ENCODE results near the gene APBB2.

The APBB2 gene

DNA sequence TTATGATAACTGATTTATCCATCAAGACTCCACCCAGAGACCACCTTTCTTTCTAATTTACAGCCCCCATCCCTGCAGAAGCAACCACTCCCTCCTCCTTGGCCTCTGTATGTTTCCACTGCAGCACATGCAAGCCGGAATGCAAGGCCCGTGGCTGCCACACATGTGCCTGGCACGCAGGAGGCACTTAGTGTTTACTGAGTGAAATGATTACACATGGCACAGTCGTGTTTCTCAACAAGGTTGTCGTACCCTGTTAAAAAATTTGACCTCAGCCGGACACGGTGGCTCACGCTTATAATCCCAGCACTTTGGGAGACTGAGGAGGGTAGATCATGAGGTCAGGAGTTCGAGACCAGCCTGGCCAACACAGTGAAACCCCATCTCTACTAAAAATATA lies 104.3 kb downstream of the APBB2 start:
- no peaks in the 10 kb centered on the region for H3K9me3 ChIP-seq (ENCODE audit: control insufficient read depth, low read length)
- no peaks in the 10 kb centered on the region for H3K36me3 ChIP-seq (ENCODE audit: control insufficient read depth, insufficient read depth, low read length)
- WGBS, 2 experiments = 92 to 93% methylated on average over 9 of the region's 9 CpGs
- no peak overlapping the region for H3K27ac ChIP-seq (ENCODE audit: insufficient read depth, low read depth, low read length, poor library complexity, severe bottlenecking)
- H3K27me3 ChIP-seq (ENCODE audit: control insufficient read depth, insufficient read depth, low read length, poor library complexity, severe bottlenecking) = no peaks in the 10 kb centered on the region
- H3K4me3 ChIP-seq (ENCODE audit: insufficient read depth, low read depth, low read length) = no peak overlapping the region
- H3K4me1 ChIP-seq (ENCODE audit: control insufficient read depth, insufficient read depth, low read length) = no peaks in the 10 kb centered on the region

DNA sequence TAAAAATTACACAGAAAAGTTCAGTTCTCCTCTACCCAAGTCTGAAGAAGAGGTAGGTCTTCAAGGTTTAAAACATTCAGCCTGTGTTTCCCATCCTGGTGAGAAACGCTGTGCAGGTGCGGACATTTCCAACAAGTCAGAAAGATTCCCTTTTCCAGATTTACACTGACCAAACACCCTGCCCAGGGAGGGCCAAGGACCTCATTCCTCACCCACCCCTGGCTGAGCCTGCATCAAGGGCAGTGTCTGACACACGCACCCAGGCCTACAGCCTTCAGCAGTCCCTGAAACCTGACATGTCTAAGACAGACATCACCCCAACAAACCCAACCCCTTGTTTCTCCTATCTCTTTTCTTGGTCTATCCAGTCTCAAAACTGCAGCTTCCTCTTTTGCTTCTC lies 105.9 kb downstream of the APBB2 start:
- no peaks in the 10 kb centered on the region for H3K9me3 ChIP-seq (ENCODE audit: control insufficient read depth, low read length)
- no peaks in the 10 kb centered on the region for H3K36me3 ChIP-seq (ENCODE audit: control insufficient read depth, insufficient read depth, low read length)
- no peak overlapping the region for H3K4me3 ChIP-seq (ENCODE audit: insufficient read depth, low read depth, low read length)
- no peak overlapping the region for H3K27ac ChIP-seq (ENCODE audit: insufficient read depth, low read depth, low read length, poor library complexity, severe bottlenecking)
- no peaks in the 10 kb centered on the region for H3K27me3 ChIP-seq (ENCODE audit: control insufficient read depth, insufficient read depth, low read length, poor library complexity, severe bottlenecking)
- 90 to 92% methylated on average over 3 of the region's 3 CpGs for whole genome bisulfite sequencing, 2 experiments
- no peaks in the 10 kb centered on the region for H3K4me1 ChIP-seq (ENCODE audit: control insufficient read depth, insufficient read depth, low read length)

DNA sequence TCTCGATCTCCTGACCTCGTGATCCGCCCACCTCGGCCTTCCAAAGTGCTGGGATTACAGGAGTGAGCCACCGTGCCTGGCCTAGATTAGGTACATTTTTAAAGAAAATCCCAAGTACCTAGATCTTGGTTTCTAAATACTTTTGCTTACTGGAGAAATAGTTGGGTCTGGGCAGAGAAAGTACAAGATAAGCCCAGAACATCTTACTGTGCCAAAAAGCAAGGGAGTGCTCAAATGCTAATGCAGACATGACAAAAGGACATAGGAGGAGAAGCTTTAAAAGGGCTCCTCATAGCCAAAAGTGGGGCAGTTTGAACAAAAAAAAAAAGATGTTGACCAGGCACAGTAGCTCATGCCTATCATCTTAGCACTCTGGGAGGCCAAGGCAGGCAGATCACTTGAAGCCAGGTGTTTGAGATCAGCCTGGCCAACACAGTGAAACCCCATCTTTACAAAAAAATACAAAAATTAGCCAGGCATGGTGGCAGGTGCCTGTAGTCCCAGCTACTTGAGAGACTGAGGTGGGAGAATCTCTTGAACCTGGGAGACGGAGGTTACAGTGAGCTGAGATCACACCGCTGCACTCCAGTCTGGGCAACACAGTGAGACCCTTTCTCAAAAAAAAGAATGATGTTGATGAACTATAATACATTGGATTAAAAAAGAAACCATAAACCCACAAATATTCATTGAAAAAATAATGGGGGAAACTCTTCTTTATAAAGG lies 107.5 kb downstream of the APBB2 start:
- Histone ChIP-seq H3K4me3 (ENCODE audit: insufficient read depth, low read depth, low read length) (no peak overlapping the region), H3K9me3 (ENCODE audit: control insufficient read depth, low read length) (no peaks in the 10 kb centered on the region), H3K27me3 (ENCODE audit: control insufficient read depth, insufficient read depth, low read length, poor library complexity, severe bottlenecking) (no peaks in the 10 kb centered on the region), H3K27ac (ENCODE audit: insufficient read depth, low read depth, low read length, poor library complexity, severe bottlenecking) (no peak overlapping the region), H3K36me3 (ENCODE audit: control insufficient read depth, insufficient read depth, low read length) (no peaks in the 10 kb centered on the region), H3K4me1 (ENCODE audit: control insufficient read depth, insufficient read depth, low read length) (no peaks in the 10 kb centered on the region)
- 92 to 96% methylated on average over 7 of the region's 7 CpGs for WGBS, 2 experiments

DNA sequence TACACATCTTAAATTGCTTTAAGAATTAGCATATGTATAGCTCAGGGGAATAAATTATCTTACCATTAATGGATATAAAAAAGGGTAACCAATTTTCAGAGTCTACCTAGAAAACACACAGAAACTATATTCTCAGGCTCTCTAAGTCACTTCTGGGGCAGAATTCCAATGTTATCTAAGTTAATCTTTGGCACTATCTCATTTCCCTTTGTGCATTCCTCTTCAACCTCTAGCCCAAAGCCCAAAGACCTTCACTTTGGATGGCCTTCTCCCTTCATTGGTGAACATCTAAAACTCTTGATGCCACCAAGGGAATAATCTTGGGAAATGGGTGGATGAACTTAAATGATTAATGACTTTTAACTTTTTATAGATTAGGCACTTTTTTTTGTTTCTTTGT lies 108.3 kb downstream of the APBB2 start:
- no peaks in the 10 kb centered on the region for H3K27me3 ChIP-seq (ENCODE audit: control insufficient read depth, insufficient read depth, low read length, poor library complexity, severe bottlenecking)
- H3K9me3 ChIP-seq (ENCODE audit: control insufficient read depth, low read length) = no peaks in the 10 kb centered on the region
- no peak overlapping the region for H3K4me3 ChIP-seq (ENCODE audit: insufficient read depth, low read depth, low read length)
- H3K4me1 ChIP-seq (ENCODE audit: control insufficient read depth, insufficient read depth, low read length) = no peaks in the 10 kb centered on the region
- H3K27ac ChIP-seq (ENCODE audit: insufficient read depth, low read depth, low read length, poor library complexity, severe bottlenecking) = no peak overlapping the region
- H3K36me3 ChIP-seq (ENCODE audit: control insufficient read depth, insufficient read depth, low read length) = no peaks in the 10 kb centered on the region

DNA sequence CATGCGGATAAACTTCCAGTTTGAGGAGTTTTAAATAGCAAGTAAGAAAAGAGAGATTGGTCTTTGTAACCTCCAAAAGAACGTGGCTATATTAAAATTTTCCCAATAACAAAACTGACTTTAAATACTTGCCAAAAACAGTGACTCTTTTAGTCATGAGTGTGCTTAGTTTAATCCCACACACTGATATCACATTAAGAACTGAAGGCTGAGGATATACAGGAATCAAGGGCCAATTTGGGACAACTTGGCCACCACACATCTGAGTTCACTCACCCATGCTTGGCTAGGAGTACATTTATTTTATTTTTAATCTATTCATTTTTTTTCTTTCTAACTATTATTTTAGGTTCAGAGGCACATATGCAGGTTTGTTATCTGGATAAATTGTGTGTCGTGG lies 110.2 kb downstream of the APBB2 start:
- no peak overlapping the region for H3K4me3 ChIP-seq (ENCODE audit: insufficient read depth, low read depth, low read length)
- 87% methylated on average over 2 of the region's 3 CpGs; no CpG with 5 or more reads in 1 of the 2 experiments for WGBS, 2 experiments
- H3K4me1 ChIP-seq (ENCODE audit: control insufficient read depth, insufficient read depth, low read length) = no peaks in the 10 kb centered on the region
- no peaks in the 10 kb centered on the region for H3K27me3 ChIP-seq (ENCODE audit: control insufficient read depth, insufficient read depth, low read length, poor library complexity, severe bottlenecking)
- no peaks in the 10 kb centered on the region for H3K9me3 ChIP-seq (ENCODE audit: control insufficient read depth, low read length)
- no peak overlapping the region for H3K27ac ChIP-seq (ENCODE audit: insufficient read depth, low read depth, low read length, poor library complexity, severe bottlenecking)
- no peaks in the 10 kb centered on the region for H3K36me3 ChIP-seq (ENCODE audit: control insufficient read depth, insufficient read depth, low read length)

DNA sequence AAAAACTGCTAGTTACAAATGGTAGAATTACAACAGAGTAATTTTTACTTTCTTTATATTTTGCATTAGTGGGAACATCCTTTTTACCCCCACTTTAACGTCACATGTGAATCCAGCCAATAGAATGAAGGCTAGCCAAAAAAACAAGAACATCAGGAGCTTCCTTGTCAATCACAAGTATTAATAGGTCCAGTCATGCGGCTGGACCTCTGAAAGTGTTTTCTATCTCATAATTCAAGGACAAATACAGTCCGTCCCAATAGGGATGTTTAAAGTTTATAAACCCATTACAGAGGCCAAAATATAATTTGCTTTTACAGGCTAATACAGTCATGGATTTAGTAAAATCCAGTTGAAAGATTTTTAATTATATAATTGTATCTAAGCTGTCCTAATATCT lies 110.7 kb downstream of the APBB2 start:
- no peaks in the 10 kb centered on the region for H3K36me3 ChIP-seq (ENCODE audit: control insufficient read depth, insufficient read depth, low read length)
- H3K9me3 ChIP-seq (ENCODE audit: control insufficient read depth, low read length) = no peaks in the 10 kb centered on the region
- H3K27me3 ChIP-seq (ENCODE audit: control insufficient read depth, insufficient read depth, low read length, poor library complexity, severe bottlenecking) = no peaks in the 10 kb centered on the region
- 93 to 100% methylated on average over 1 to 3 of the region's 3 CpGs for WGBS, 2 experiments
- no peak overlapping the region for H3K27ac ChIP-seq (ENCODE audit: insufficient read depth, low read depth, low read length, poor library complexity, severe bottlenecking)
- H3K4me3 ChIP-seq (ENCODE audit: insufficient read depth, low read depth, low read length) = no peak overlapping the region
- H3K4me1 ChIP-seq (ENCODE audit: control insufficient read depth, insufficient read depth, low read length) = no peaks in the 10 kb centered on the region

DNA sequence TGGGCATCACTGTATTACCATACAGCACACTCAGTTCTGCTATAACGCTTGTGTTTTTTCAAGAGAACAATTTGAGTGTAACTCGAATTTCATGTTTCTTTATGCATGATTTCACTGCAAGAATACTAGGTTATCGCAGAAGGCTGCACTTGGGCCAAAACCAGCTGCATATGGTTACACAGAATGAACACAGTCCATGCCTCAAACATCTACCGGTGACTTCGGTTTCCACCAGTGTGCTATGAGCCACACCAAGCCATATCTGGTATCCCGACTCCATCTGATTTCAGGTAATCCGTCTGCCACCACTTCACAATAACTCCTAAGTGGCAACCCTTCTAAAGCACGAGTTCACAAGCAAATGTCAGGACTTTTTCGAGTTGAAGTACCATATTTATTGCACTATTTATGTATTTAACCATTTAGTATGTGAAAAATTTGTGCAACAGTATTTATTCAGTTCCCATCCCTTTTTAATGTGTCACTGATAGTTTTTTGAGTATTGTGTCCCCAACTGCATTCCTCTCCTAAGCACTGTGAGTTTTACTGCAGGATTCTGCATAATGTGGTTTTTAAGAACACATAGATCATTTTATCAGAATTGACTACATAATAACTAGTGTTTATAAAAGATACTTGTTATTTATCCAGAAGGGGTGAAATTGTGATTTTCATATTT lies 111.8 kb downstream of the APBB2 start:
- 91 to 93% methylated on average over 9 of the region's 9 CpGs for WGBS, 2 experiments
- Histone ChIP-seq H3K4me3 (ENCODE audit: insufficient read depth, low read depth, low read length) (no peak overlapping the region), H3K36me3 (ENCODE audit: control insufficient read depth, insufficient read depth, low read length) (no peaks in the 10 kb centered on the region), H3K27me3 (ENCODE audit: control insufficient read depth, insufficient read depth, low read length, poor library complexity, severe bottlenecking) (no peaks in the 10 kb centered on the region), H3K4me1 (ENCODE audit: control insufficient read depth, insufficient read depth, low read length) (no peaks in the 10 kb centered on the region), H3K9me3 (ENCODE audit: control insufficient read depth, low read length) (no peaks in the 10 kb centered on the region), H3K27ac (ENCODE audit: insufficient read depth, low read depth, low read length, poor library complexity, severe bottlenecking) (no peak overlapping the region)

DNA sequence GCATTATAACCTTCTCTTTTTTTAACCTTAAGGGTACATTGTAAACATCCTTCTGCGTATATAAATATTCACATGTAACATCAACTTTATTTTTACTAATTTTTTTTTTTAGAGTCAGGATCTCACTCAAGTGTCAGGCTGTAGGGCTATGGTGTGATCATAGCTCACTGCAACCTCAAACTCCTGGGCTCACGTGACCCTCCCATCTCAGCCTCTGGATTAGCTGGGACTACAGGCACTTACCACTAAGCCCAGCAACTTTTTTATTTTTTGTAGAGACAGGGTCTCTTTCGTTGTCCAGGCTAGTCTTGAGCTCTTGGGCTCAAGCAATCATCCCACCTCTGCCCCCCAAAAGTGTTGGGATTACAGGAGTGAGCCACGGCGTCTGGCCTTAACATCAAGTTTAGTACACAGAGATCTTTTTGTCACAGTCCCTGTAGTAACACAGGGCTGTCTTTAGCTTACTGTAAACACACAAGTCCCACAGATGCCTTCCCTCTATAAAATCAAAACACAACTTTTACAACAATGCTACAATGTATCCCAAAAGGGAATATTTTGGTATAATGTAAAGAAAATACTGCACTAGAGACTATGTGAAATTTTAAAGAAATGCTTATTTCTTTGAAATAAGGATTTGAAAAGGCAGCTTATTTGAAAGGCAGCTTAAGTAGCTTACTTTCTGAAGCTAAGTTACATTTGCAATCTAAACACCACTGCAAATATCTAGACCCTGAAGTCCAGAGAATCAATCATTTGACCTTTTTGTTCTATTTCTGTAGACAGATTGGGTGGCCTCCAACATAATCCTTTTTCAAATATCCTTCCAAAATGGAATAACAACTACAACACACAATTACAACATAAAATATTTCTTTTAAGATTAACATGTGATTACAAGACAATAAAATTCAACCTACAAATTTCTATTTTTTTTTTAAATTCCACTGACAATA lies 116.0 kb downstream of the APBB2 start:
- no peaks in the 10 kb centered on the region for H3K4me1 ChIP-seq (ENCODE audit: control insufficient read depth, insufficient read depth, low read length)
- 77 to 82% methylated on average over 5 of the region's 5 CpGs for WGBS, 2 experiments
- H3K9me3 ChIP-seq (ENCODE audit: control insufficient read depth, low read length) = no peaks in the 10 kb centered on the region
- no peak overlapping the region for H3K27ac ChIP-seq (ENCODE audit: insufficient read depth, low read depth, low read length, poor library complexity, severe bottlenecking)
- no peak overlapping the region for H3K4me3 ChIP-seq (ENCODE audit: insufficient read depth, low read depth, low read length)
- no peaks in the 10 kb centered on the region for H3K27me3 ChIP-seq (ENCODE audit: control insufficient read depth, insufficient read depth, low read length, poor library complexity, severe bottlenecking)
- no peaks in the 10 kb centered on the region for H3K36me3 ChIP-seq (ENCODE audit: control insufficient read depth, insufficient read depth, low read length)

DNA sequence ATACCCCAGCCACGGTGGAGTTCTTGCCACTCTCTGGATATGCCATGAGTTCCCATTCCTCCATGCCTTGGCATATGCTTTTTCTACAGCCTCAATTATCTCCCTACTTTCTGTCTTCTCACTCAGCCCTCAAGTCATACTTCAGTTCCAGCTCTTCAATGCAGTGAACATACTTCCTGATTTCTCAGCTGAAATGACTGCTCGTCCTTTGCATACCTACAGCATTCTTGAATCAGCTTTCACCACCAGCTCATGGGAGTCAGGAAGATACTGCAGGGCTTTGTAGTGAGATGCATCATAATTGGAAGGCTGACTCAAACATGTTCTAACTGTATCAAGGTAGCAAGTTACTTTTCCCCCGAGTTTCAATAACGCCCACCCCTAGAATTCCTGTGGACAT lies 118.4 kb downstream of the APBB2 start:
- WGBS, 2 experiments = 91 to 95% methylated on average over 4 of the region's 4 CpGs
- H3K4me3 ChIP-seq (ENCODE audit: insufficient read depth, low read depth, low read length) = no peak overlapping the region
- no peaks in the 10 kb centered on the region for H3K27me3 ChIP-seq (ENCODE audit: control insufficient read depth, insufficient read depth, low read length, poor library complexity, severe bottlenecking)
- no peaks in the 10 kb centered on the region for H3K4me1 ChIP-seq (ENCODE audit: control insufficient read depth, insufficient read depth, low read length)
- H3K36me3 ChIP-seq (ENCODE audit: control insufficient read depth, insufficient read depth, low read length) = no peaks in the 10 kb centered on the region
- H3K9me3 ChIP-seq (ENCODE audit: control insufficient read depth, low read length) = no peaks in the 10 kb centered on the region
- no peak overlapping the region for H3K27ac ChIP-seq (ENCODE audit: insufficient read depth, low read depth, low read length, poor library complexity, severe bottlenecking)
